Peyer's patch (tissue), 4 donors: ENCODE results near the gene NOS1AP. TPM values are rescaled to one million over a fixed set of nuclear protein-coding genes. Genes with fewer than 3 reads are reported as not detected.

Source experiments
- DNase-seq, 3 donors: peaks; one replicate each; pipeline ENCODE4 v3.0.0-alpha.2; 2017 to 2019
- H3K27ac ChIP-seq, 4 donors: fragments of 200-600 bp; sonication (generic); one replicate each; pipeline ENCODE4 v1.5.1; 2016 to 2019
- H3K27me3 ChIP-seq, 2 donors: fragments of 200-600 bp; sonication (generic); one replicate each; pipeline ENCODE4 v1.5.1; 2019
- H3K36me3 ChIP-seq, 3 donors: fragments of 200-600 bp; sonication (generic); one replicate each; pipeline ENCODE4 v1.5.1; 2016 to 2019
- H3K4me1 ChIP-seq, 4 donors: fragments of 200-600 bp; sonication (generic); one replicate each; pipeline ENCODE4 v1.5.1; 2016 to 2019
- H3K4me3 ChIP-seq, 4 donors: fragments of 200-600 bp; sonication (generic); 1 replicate in 3 of 4; 2 replicates in 1 of 4; pipeline ENCODE4 v1.5.1; 2016 to 2019; ENCODE audit warnings: mild to moderate bottlenecking in 1 of 4
- H3K9me3 ChIP-seq, 4 donors: fragments of 200-600 bp; sonication (generic); one replicate each; pipeline ENCODE4 v1.5.1; 2016 to 2019; ENCODE audit warnings: mild to moderate bottlenecking in 1 of 4
- CTCF ChIP-seq, 6 experiments: fragments of 450-650 bp in 4 of 6; fragments of 200-600 bp in 2 of 6; sonication (generic) in 1 of 6; IDR thresholded peaks; one replicate each; pipeline ENCODE4 v1.5.1; 2017 to 2019; ENCODE audit warnings: antibody characterized with exemption in 6 of 6, mild to moderate bottlenecking in 3 of 6, moderate library complexity in 1 of 6
- POLR2A ChIP-seq, 2 donors: fragments of 450-650 bp; IDR thresholded peaks; one replicate each; pipeline ENCODE4 v1.5.1; 2017; ENCODE audit warnings: antibody characterized with exemption in 2 of 2, mild to moderate bottlenecking in 2 of 2, moderate library complexity in 2 of 2
- total RNA-seq, 4 donors: library from RNA; depleted of rRNA; stranded (reverse); fragments of >200 nt; gene quantifications; one replicate each; pipeline ENCODE4 v1.1.0, GENCODE V29; 2016

Gene NOS1AP
- total RNA-seq, 4 donors from 2014 or later, result 6.3 to 18.5 (median 11.9) TPM

- no peaks in the 10 kb centered on the region for H3K4me1 ChIP-seq
- DNase-seq, result no peak
- no peak overlapping the region for H3K4me3 ChIP-seq
- H3K36me3 ChIP-seq, result no peaks in the 10 kb centered on the region
- TF ChIP-seq CTCF (IDR thresholded peaks at IDR 0.05) (no peak), POLR2A (IDR thresholded peaks at IDR 0.05) (no peak)
- H3K27me3 ChIP-seq, result no peaks in the 10 kb centered on the region
- no peaks in the 10 kb centered on the region for H3K9me3 ChIP-seq
- H3K27ac ChIP-seq, result no peak overlapping the region
These were observed 165.8 kb downstream of the NOS1AP start for GRCh38 chr1:162235241-162235800.

- no peaks in the 10 kb centered on the region for H3K4me1 ChIP-seq
- H3K27ac ChIP-seq, result no peak overlapping the region
- no peaks in the 10 kb centered on the region for H3K36me3 ChIP-seq
- TF ChIP-seq POLR2A (IDR thresholded peaks at IDR 0.05) (no peak), CTCF (IDR thresholded peaks at IDR 0.05) (no peak)
- no peak for DNase-seq
- H3K27me3 ChIP-seq, result no peaks in the 10 kb centered on the region
- no peak overlapping the region for H3K4me3 ChIP-seq
- no peaks in the 10 kb centered on the region for H3K9me3 ChIP-seq
These were observed 166.7 kb downstream of the NOS1AP start for GRCh38 chr1:162236201-162236600.

- TF ChIP-seq POLR2A (IDR thresholded peaks at IDR 0.05), result no peak
- TF ChIP-seq CTCF (IDR thresholded peaks at IDR 0.05), result no peak
- no peaks in the 10 kb centered on the region for H3K4me1 ChIP-seq
- no peaks in the 10 kb centered on the region for H3K9me3 ChIP-seq
These were observed 167.1 kb downstream of the NOS1AP start for GRCh38 chr1:162236618-162237017.

GRCh38 chr1:162240577-162240976 is 171.1 kb downstream of the NOS1AP start:
- no peaks in the 10 kb centered on the region for H3K36me3 ChIP-seq
- H3K4me3 ChIP-seq, result no peak overlapping the region
- no peaks in the 10 kb centered on the region for H3K4me1 ChIP-seq
- DNase-seq, result no peak
- no peak overlapping the region for H3K27ac ChIP-seq
- TF ChIP-seq CTCF (IDR thresholded peaks at IDR 0.05) (no peak), POLR2A (IDR thresholded peaks at IDR 0.05) (no peak)
- no peaks in the 10 kb centered on the region for H3K27me3 ChIP-seq
- no peaks in the 10 kb centered on the region for H3K9me3 ChIP-seq

More at GRCh38 chr1:162236618-162237017, 167.1 kb downstream of the NOS1AP start:
- Histone ChIP-seq H3K36me3 (no peaks in the 10 kb centered on the region), H3K4me3 (no peak overlapping the region), H3K27me3 (no peaks in the 10 kb centered on the region), H3K27ac (no peak overlapping the region)
- DNase-seq, result no peak

- Histone ChIP-seq H3K27ac (no peak overlapping the region), H3K4me1 (no peaks in the 10 kb centered on the region), H3K4me3 (no peak overlapping the region), H3K27me3 (no peaks in the 10 kb centered on the region), H3K9me3 (no peaks in the 10 kb centered on the region), H3K36me3 (no peaks in the 10 kb centered on the region)
- TF ChIP-seq POLR2A (IDR thresholded peaks at IDR 0.05) (no peak), CTCF (IDR thresholded peaks at IDR 0.05) (no peak)
- DNase-seq, result no peak
These were observed 173.3 kb downstream of the NOS1AP start for GRCh38 chr1:162242804-162243203.
